ENCODE measurements around the gene GLS. TPM values are rescaled to one million over a fixed set of nuclear protein-coding genes. Genes with fewer than 3 reads are reported as not detected.

The GLS gene
- total and polyA plus RNA-seq, 2 donors (not counting 1 experiment from before 2014, with no cell fraction given) = 32.5 to 195 TPM

DNA sequence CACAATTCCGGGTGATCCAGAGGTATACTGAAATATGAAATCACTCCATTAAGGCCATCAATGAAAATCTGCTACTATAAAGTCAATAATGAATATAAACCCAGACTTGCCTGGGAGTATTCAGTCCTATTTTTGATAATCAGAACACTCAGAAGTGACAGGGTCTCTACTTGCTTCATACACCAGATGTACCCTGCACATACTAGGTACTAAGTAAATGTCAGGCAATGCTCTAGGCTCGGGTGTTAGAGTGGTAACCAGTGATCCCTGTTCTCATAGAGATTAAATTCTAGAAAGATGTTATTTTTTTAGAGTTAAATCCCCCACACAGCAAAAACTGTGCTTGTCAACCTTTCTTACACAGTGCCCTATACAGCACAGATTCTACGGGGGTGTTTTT, 121.0 kb downstream of the GLS start:
- intact Hi-C loops (cut with micrococcal nuclease) = no loop called here
- ATAC-seq (ENCODE audit: low read depth) (no peak), DNase-seq (no peak)
- Histone ChIP-seq H3K79me2 (ENCODE audit: control insufficient read depth, insufficient read depth, low read length) (peaks cover 4% of the 10 kb centered on the region), H3K4me3 (ENCODE audit: control extremely low read depth in 1 of 5, extremely low read depth in 1 of 5, insufficient read depth in 1 of 5, low read depth in 2 of 5, low read length in 4 of 5) (no peak overlapping the region), H3K4me1 (ENCODE audit: control insufficient read depth in 2 of 2, insufficient read depth in 2 of 2, low read length in 2 of 2) (no peaks in the 10 kb centered on the region), H4K20me1 (ENCODE audit: control insufficient read depth, insufficient read depth, low read length, poor library complexity, severe bottlenecking) (no peaks in the 10 kb centered on the region), H3K9ac (ENCODE audit: low read length) (no peak overlapping the region), H3K4me2 (replicated peaks; ENCODE audit: low read depth, low read length, poor library complexity, severe bottlenecking) (no peak overlapping the region), H3K9me3 (ENCODE audit: control extremely low read depth in 1 of 3, control insufficient read depth in 2 of 3, insufficient read depth in 1 of 3, low read length in 2 of 3) (peaks cover 0 to 5% (median 1%) of the 10 kb centered on the region in 3 donors), H3K36me3 (replicated peaks in 1 of 2; ENCODE audit: control extremely low read depth in 1 of 2, control insufficient read depth in 1 of 2, extremely low read depth in 1 of 2, insufficient read depth in 2 of 2, low read length in 1 of 2) (peaks cover 39 to 97% of the 10 kb centered on the region in 2 experiments), H3K27ac (ENCODE audit: low read length in 2 of 2) (peak overlapping the region in 1 of 2 donors; percentile 16), H3K27me3 (replicated peaks in 1 of 4; ENCODE audit: control extremely low read depth in 1 of 4, control insufficient read depth in 3 of 4, insufficient read depth in 4 of 4, low read length in 3 of 4) (no peaks in the 10 kb centered on the region), H2AFZ (ENCODE audit: insufficient read depth, low read depth, low read length, poor library complexity, severe bottlenecking) (no peak overlapping the region)
- ChIA-PET POLR2A (no interaction called here), CTCF (interaction anchor here (1.2 kb wide), 1 partner anchor 9 kb away, joined by 3 read pairs; no protein-coding TSS in a partner anchor)
- Mint-ChIP-seq H3K27ac (no peak overlapping the region), H3K9me3 (ENCODE audit: insufficient read depth) (no peaks in the 10 kb centered on the region), H3K4me1 (no peaks in the 10 kb centered on the region), H3K4me3 (no peak overlapping the region), H3K27me3 (no peaks in the 10 kb centered on the region)
- no peak for TF ChIP-seq EZH2 (IDR thresholded peaks at IDR 0.05; ENCODE audit: borderline replicate concordance, insufficient read depth, low read depth, low read length, poor library complexity, severe bottlenecking)
- TF ChIP-seq, protein P1, sequence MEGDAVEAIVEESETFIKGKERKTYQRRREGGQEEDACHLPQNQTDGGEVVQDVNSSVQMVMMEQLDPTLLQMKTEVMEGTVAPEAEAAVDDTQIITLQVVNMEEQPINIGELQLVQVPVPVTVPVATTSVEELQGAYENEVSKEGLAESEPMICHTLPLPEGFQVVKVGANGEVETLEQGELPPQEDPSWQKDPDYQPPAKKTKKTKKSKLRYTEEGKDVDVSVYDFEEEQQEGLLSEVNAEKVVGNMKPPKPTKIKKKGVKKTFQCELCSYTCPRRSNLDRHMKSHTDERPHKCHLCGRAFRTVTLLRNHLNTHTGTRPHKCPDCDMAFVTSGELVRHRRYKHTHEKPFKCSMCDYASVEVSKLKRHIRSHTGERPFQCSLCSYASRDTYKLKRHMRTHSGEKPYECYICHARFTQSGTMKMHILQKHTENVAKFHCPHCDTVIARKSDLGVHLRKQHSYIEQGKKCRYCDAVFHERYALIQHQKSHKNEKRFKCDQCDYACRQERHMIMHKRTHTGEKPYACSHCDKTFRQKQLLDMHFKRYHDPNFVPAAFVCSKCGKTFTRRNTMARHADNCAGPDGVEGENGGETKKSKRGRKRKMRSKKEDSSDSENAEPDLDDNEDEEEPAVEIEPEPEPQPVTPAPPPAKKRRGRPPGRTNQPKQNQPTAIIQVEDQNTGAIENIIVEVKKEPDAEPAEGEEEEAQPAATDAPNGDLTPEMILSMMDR (IDR thresholded peaks at IDR 0.05) = no peak
- WGBS (ENCODE audit: insufficient coverage) = no CpG with 5 or more reads among the region's 3 CpGs

- Mint-ChIP-seq H3K4me1 (peaks cover 5% of the 10 kb centered on the region), H3K27me3 (no peaks in the 10 kb centered on the region), H3K9me3 (ENCODE audit: insufficient read depth) (no peaks in the 10 kb centered on the region), H3K4me3 (no peak overlapping the region), H3K27ac (peak overlapping the region; percentile 65)
- 88% methylated on average over 1 of the region's 6 CpGs for WGBS (ENCODE audit: insufficient coverage)
- no peak overlapping the region for H2AFZ ChIP-seq (ENCODE audit: insufficient read depth, low read depth, low read length, poor library complexity, severe bottlenecking)
- no peak overlapping the region for H3K4me3 ChIP-seq (ENCODE audit: control extremely low read depth in 1 of 5, extremely low read depth in 1 of 5, insufficient read depth in 1 of 5, low read depth in 2 of 5, low read length in 4 of 5)
- H3K36me3 ChIP-seq (replicated peaks in 1 of 2; ENCODE audit: control extremely low read depth in 1 of 2, control insufficient read depth in 1 of 2, extremely low read depth in 1 of 2, insufficient read depth in 2 of 2, low read length in 1 of 2) = peaks cover 40 to 94% of the 10 kb centered on the region in 2 experiments
- H3K27me3 ChIP-seq (replicated peaks in 1 of 4; ENCODE audit: control extremely low read depth in 1 of 4, control insufficient read depth in 3 of 4, insufficient read depth in 4 of 4, low read length in 3 of 4) = no peaks in the 10 kb centered on the region
- POLR2A ChIA-PET = no interaction called here
- intact Hi-C loops (cut with micrococcal nuclease) = no loop called here
- TF ChIP-seq, protein P1 (IDR thresholded peaks at IDR 0.05) = no peak
- no peak for TF ChIP-seq EZH2 (IDR thresholded peaks at IDR 0.05; ENCODE audit: borderline replicate concordance, insufficient read depth, low read depth, low read length, poor library complexity, severe bottlenecking)
- H3K27ac ChIP-seq (ENCODE audit: low read length in 2 of 2) = no peak overlapping the region
- H3K4me2 ChIP-seq (replicated peaks; ENCODE audit: low read depth, low read length, poor library complexity, severe bottlenecking) = no peak overlapping the region
- H3K79me2 ChIP-seq (ENCODE audit: control insufficient read depth, insufficient read depth, low read length) = peaks cover 4% of the 10 kb centered on the region
- CTCF ChIA-PET = interaction anchor here (1.2 kb wide), 1 partner anchor 48 kb away, joined by 4 read pairs; no protein-coding TSS in a partner anchor
- peaks cover 0 to 5% (median 1%) of the 10 kb centered on the region in 3 donors for H3K9me3 ChIP-seq (ENCODE audit: control extremely low read depth in 1 of 3, control insufficient read depth in 2 of 3, insufficient read depth in 1 of 3, low read length in 2 of 3)
- H3K9ac ChIP-seq (ENCODE audit: low read length) = no peak overlapping the region
- peaks cover 4 to 6% of the 10 kb centered on the region in 2 donors for H3K4me1 ChIP-seq (ENCODE audit: control insufficient read depth in 2 of 2, insufficient read depth in 2 of 2, low read length in 2 of 2)
- ATAC-seq (ENCODE audit: low read depth) (no peak), DNase-seq (no peak)
- H4K20me1 ChIP-seq (ENCODE audit: control insufficient read depth, insufficient read depth, low read length, poor library complexity, severe bottlenecking) = no peaks in the 10 kb centered on the region
Measured at GRCh38 chr2:191003405-191004309, 123.0 kb downstream of the GLS start.
